ENCODE results near the gene CYP2U1.

The CYP2U1 gene

GRCh38 chr4:107989537-107990386 is 58.4 kb downstream of the CYP2U1 start, which contains the start of gene HADH:
HADH (plus strand) TSS chr4:107989889; CDS start chr4:107989933, 44 bp downstream.
- no peaks in the 10 kb centered on the region for H3K36me3 ChIP-seq (ENCODE audit: insufficient read depth, low read length)
- H3K4me1 ChIP-seq (ENCODE audit: control insufficient read depth, insufficient read depth, low read length), result peaks cover 11% of the 10 kb centered on the region
- peak within 1 kb of the TSS; percentile 91 for H3K9ac ChIP-seq (ENCODE audit: low read depth, low read length)

DNA sequence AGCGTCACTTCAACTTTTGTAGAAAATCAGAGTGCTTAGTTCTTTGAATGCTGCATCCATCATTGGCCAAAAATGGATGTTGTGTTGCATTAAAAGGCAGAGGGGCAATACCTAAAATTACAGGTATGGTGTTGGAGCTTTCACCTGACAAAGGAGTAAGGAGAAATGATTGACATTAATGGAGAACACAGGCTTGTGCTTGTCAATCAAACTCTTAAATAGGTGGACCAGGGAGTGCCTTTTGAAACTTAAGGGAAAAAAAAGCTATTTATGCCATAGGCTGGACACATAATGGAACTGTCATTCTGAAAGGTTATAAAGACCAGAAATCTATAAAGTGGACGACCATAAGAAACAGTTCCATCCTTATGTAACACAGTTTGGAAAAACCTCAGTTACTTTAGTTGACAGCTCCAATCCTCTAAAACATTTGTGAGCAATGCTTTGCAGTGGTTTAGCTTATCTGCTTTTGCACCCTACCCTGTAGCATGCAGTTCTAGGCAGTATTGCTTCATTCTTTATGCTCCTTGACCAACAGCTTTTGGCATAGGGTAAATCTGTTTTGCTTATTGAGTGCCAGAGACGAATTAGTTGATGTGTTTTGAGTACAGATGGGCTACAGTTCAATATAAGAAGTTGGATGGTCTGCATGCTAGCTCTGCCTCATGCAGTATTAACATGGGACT is 60.7 kb downstream of the CYP2U1 start:
- no peaks in the 10 kb centered on the region for H3K9me3 ChIP-seq (replicated peaks; ENCODE audit: low read length)
- H3K4me2 ChIP-seq (ENCODE audit: low read length), result peak overlapping the region; percentile 91
- no peak overlapping the region for H3K9ac ChIP-seq (ENCODE audit: low read depth, low read length)
- no peak overlapping the region for H3K4me3 ChIP-seq (ENCODE audit: low read length)
- H3K36me3 ChIP-seq (ENCODE audit: insufficient read depth, low read length), result no peaks in the 10 kb centered on the region
- H3K4me1 ChIP-seq (ENCODE audit: control insufficient read depth, insufficient read depth, low read length), result peaks cover 16% of the 10 kb centered on the region
- no peaks in the 10 kb centered on the region for H3K27me3 ChIP-seq (ENCODE audit: control insufficient read depth, insufficient read depth, low read length)

More at GRCh38 chr4:107989537-107990386, 58.4 kb downstream of the CYP2U1 start, which contains the start of gene HADH:
- peak within 1 kb of the TSS; percentile 91 for H3K4me2 ChIP-seq (ENCODE audit: low read length)
- peak within 1 kb of the TSS; percentile 95 for H3K4me3 ChIP-seq (ENCODE audit: low read length)
- no peaks in the 10 kb centered on the region for H3K27me3 ChIP-seq (ENCODE audit: control insufficient read depth, insufficient read depth, low read length)
- no peaks in the 10 kb centered on the region for H3K9me3 ChIP-seq (replicated peaks; ENCODE audit: low read length)

DNA sequence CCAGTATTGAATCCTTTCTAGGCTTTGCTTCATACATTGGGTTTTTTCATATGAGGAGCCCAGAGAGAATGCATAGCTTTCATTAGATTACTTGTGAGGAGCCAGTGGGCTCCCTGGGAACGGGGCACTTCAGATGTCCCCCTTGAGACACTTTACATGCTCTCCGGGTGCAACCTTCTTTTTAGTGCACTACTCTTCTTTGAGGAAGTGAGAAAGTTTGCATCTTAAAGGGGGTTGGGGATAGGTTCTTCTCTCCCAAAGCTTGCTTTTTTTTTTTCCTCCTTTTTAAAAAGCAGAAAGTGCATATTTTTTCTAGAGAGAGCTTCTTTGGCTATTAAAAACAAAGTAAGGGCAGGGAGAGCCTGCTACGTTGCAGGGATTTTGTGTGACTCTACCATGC is 62.6 kb downstream of the CYP2U1 start:
- H3K9ac ChIP-seq (ENCODE audit: low read depth, low read length), result no peak overlapping the region
- H3K9me3 ChIP-seq (replicated peaks; ENCODE audit: low read length), result no peaks in the 10 kb centered on the region
- no peaks in the 10 kb centered on the region for H3K36me3 ChIP-seq (ENCODE audit: insufficient read depth, low read length)
- no peak overlapping the region for H3K4me2 ChIP-seq (ENCODE audit: low read length)
- H3K4me3 ChIP-seq (ENCODE audit: low read length), result no peak overlapping the region
- peaks cover 26% of the 10 kb centered on the region for H3K4me1 ChIP-seq (ENCODE audit: control insufficient read depth, insufficient read depth, low read length)
- H3K27me3 ChIP-seq (ENCODE audit: control insufficient read depth, insufficient read depth, low read length), result no peaks in the 10 kb centered on the region

- Histone ChIP-seq H3K4me3 (ENCODE audit: low read length) (no peak overlapping the region), H3K4me1 (ENCODE audit: control insufficient read depth, insufficient read depth, low read length) (peaks cover 22% of the 10 kb centered on the region)
Observed at GRCh38 chr4:107994894-107995293, 63.5 kb downstream of the CYP2U1 start.

GRCh38 chr4:107996949-107997788 is 65.8 kb downstream of the CYP2U1 start:
- Histone ChIP-seq H3K4me1 (ENCODE audit: control insufficient read depth, insufficient read depth, low read length) (peaks cover 15% of the 10 kb centered on the region), H3K9me3 (replicated peaks; ENCODE audit: low read length) (no peaks in the 10 kb centered on the region), H3K4me2 (ENCODE audit: low read length) (no peak overlapping the region), H3K9ac (ENCODE audit: low read depth, low read length) (no peak overlapping the region), H3K27me3 (ENCODE audit: control insufficient read depth, insufficient read depth, low read length) (no peaks in the 10 kb centered on the region), H3K4me3 (ENCODE audit: low read length) (no peak overlapping the region), H3K36me3 (ENCODE audit: insufficient read depth, low read length) (no peaks in the 10 kb centered on the region)

More at GRCh38 chr4:107994894-107995293, 63.5 kb downstream of the CYP2U1 start:
- Histone ChIP-seq H3K9me3 (replicated peaks; ENCODE audit: low read length) (no peaks in the 10 kb centered on the region), H3K9ac (ENCODE audit: low read depth, low read length) (no peak overlapping the region), H3K36me3 (ENCODE audit: insufficient read depth, low read length) (no peaks in the 10 kb centered on the region), H3K27me3 (ENCODE audit: control insufficient read depth, insufficient read depth, low read length) (no peaks in the 10 kb centered on the region), H3K4me2 (ENCODE audit: low read length) (no peak overlapping the region)

DNA sequence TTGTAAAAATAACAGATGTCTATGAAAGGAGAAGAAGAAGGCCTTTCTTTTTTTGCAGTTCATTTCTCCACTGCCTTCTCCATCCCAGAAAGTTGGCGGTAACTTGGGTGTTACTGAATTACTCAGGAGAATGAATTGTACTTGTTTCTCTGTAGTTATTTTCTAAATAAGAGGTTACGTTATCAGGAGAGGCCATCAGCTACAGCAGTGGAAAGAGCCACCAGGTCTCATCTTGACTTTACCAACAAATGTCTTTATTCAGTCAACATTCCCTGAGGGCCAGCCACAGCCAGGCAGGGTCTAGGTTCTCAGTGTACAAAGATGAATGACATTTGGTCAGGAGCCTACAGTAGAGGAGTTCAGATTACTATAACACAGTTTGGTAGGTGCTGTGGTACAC is 66.4 kb downstream of the CYP2U1 start:
- Histone ChIP-seq H3K9ac (ENCODE audit: low read depth, low read length) (no peak overlapping the region), H3K4me2 (ENCODE audit: low read length) (no peak overlapping the region), H3K9me3 (replicated peaks; ENCODE audit: low read length) (no peaks in the 10 kb centered on the region), H3K4me3 (ENCODE audit: low read length) (no peak overlapping the region), H3K27me3 (ENCODE audit: control insufficient read depth, insufficient read depth, low read length) (no peaks in the 10 kb centered on the region), H3K36me3 (ENCODE audit: insufficient read depth, low read length) (no peaks in the 10 kb centered on the region), H3K4me1 (ENCODE audit: control insufficient read depth, insufficient read depth, low read length) (peaks cover 15% of the 10 kb centered on the region)

- no peaks in the 10 kb centered on the region for H3K9me3 ChIP-seq (replicated peaks; ENCODE audit: low read length)
Observed at GRCh38 chr4:107999932-108000539, 68.7 kb downstream of the CYP2U1 start.

DNA sequence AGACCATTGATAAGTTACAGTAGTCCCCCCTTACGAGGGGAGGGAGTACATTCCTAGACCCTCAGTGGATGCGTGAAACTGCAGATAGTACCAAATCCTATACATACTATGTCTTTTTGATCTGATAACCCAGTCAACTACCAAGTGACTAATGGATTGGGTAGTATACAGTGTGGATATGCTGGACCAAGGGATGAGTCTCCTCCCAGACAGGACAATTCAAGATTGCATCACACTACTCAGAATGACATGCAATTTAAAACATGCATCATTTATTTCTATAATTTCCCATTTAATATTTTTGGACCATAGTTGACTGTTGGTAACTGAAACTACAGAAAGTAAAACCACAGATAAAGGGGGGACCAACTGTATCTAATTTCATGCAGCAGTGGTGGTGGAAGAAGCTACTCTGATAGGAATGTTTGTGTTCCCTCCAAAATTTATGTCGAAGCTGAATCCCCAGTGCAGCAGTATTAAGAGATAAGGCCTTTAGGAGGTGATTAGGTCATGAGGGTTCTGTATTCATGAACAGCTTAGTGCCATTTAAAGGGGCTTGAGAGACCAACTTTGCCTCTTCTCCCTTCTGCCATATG is 70.3 kb downstream of the CYP2U1 start:
- H3K4me2 ChIP-seq (ENCODE audit: low read length), result no peak overlapping the region
- no peak overlapping the region for H3K9ac ChIP-seq (ENCODE audit: low read depth, low read length)
- no peaks in the 10 kb centered on the region for H3K9me3 ChIP-seq (replicated peaks; ENCODE audit: low read length)
- no peak overlapping the region for H3K4me3 ChIP-seq (ENCODE audit: low read length)
- H3K36me3 ChIP-seq (ENCODE audit: insufficient read depth, low read length), result no peaks in the 10 kb centered on the region
- H3K27me3 ChIP-seq (ENCODE audit: control insufficient read depth, insufficient read depth, low read length), result no peaks in the 10 kb centered on the region
- H3K4me1 ChIP-seq (ENCODE audit: control insufficient read depth, insufficient read depth, low read length), result peaks cover 15% of the 10 kb centered on the region

More at GRCh38 chr4:107999932-108000539, 68.7 kb downstream of the CYP2U1 start:
- no peak overlapping the region for H3K4me3 ChIP-seq (ENCODE audit: low read length)
- no peaks in the 10 kb centered on the region for H3K27me3 ChIP-seq (ENCODE audit: control insufficient read depth, insufficient read depth, low read length)
- no peak overlapping the region for H3K4me2 ChIP-seq (ENCODE audit: low read length)
- H3K36me3 ChIP-seq (ENCODE audit: insufficient read depth, low read length), result no peaks in the 10 kb centered on the region
- H3K4me1 ChIP-seq (ENCODE audit: control insufficient read depth, insufficient read depth, low read length), result peaks cover 15% of the 10 kb centered on the region
- no peak overlapping the region for H3K9ac ChIP-seq (ENCODE audit: low read depth, low read length)

Measured in skeletal muscle satellite cell (primary cell).